Chondrocyte (in vitro differentiated cells): ENCODE measurements around the gene MBD5. TPM values are rescaled to one million over a fixed set of nuclear protein-coding genes. Genes with fewer than 3 reads are reported as not detected.
A peak's percentile ranks its signal among the peaks of the same experiment; 100 is the strongest.

Experiments used
- DNase-seq: peaks from one replicate; pipeline ENCODE4 v3.0.0; 2021; ENCODE audit warnings: mixed read lengths, low spot score
- H3K27ac Mint-ChIP-seq: one replicate; pipeline ENCODE4 v1.8.0; 2021; ENCODE audit warnings: mild to moderate bottlenecking, moderate library complexity, mixed read lengths; ENCODE audit not compliant: unreplicated experiment
- H3K27me3 Mint-ChIP-seq: 2 replicates; pipeline ENCODE4 v1.8.0; 2021; ENCODE audit warnings: low read depth, mixed read lengths
- H3K36me3 Mint-ChIP-seq: 2 replicates; pipeline ENCODE4 v1.8.0; 2021; ENCODE audit warnings: low read depth, mixed read lengths
- H3K4me1 Mint-ChIP-seq: 2 replicates; pipeline ENCODE4 v1.8.0; 2021; ENCODE audit warnings: low read depth, mild to moderate bottlenecking, mixed read lengths
- H3K4me3 Mint-ChIP-seq: one replicate; pipeline ENCODE4 v1.8.0; 2021; ENCODE audit warnings: mild to moderate bottlenecking, moderate library complexity, mixed read lengths; ENCODE audit not compliant: unreplicated experiment
- H3K9me3 Mint-ChIP-seq: 2 replicates; pipeline ENCODE4 v1.8.0; 2021; ENCODE audit warnings: low read depth, mixed read lengths
- long read RNA-seq: library from polyadenylated mRNA; stranded (forward); transcript quantifications from one replicate; pipeline ENCODE4 v2.0.0, GENCODE V29; 2021
- total RNA-seq: library from RNA; stranded (reverse); gene quantifications from 3 replicates; pipeline ENCODE4 v1.2.1, GENCODE V29; 2021
- TF ChIP-seq, protein P1 (sequence below): fragments of 200-600 bp; sonication (generic); IDR thresholded peaks from 2 replicates; pipeline ENCODE4 v1.5.0; 2021; ENCODE audit warnings: antibody characterized with exemption, mild to moderate bottlenecking, moderate library complexity

The MBD5 gene
- total RNA-seq, result 31.1 to 60.5 TPM (median 34.6 TPM) in 3 replicates
- long read RNA-seq, full-length matches to known transcripts, result 1 of 6 reads
- long read RNA-seq, partial matches to known transcripts, result 3 of 6 reads
- long read RNA-seq, other reads (novel, unspliced or antisense), result 2 of 6 reads

DNA sequence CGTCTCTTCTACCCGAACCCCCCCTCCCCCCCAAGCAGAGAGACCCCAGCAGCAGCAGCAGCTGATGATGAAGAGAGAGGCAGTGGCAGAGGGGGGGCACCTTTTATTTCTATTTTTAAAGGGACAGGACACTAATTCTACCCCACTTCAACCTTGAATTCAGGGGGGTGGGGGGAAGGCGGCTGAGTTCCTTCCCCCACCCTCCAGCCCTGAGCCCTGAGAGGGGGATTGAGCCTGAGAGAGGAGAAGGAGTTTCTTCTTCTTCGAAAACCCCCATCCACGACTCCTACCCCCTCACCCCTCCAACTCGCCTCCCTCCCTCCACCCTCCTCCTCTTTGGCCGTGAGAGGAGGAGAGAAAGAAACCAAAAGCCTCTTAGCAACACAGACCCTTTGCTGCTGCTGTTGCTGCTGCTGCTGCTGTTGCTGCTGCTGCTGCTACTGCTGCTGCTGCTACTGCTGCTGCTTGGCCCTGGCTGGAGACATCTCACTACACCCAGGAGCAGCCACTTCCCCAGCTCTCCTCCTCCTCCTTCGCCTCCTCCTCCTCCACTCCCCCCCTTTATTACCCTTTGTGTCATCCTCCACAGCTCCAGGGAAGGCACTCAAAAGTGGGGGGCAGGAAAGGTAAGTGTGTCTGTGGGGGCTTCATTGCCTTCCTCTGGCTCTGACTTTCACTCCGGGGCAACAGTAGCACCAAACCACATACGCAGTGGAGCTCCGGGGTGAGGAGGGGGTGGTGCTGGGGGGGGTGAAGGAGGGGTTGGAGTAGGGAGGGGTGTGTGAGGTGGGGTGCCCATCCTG, at the start of gene MBD5:
Gene MBD5 (plus strand): TSS at position 33 of the 803 bp plus-strand sequence.
- H3K4me3 Mint-ChIP-seq, result peak within 1 kb of the TSS; percentile 100
- peak within 1 kb of the TSS; percentile 98 for H3K27ac Mint-ChIP-seq
- TF ChIP-seq, protein P1, sequence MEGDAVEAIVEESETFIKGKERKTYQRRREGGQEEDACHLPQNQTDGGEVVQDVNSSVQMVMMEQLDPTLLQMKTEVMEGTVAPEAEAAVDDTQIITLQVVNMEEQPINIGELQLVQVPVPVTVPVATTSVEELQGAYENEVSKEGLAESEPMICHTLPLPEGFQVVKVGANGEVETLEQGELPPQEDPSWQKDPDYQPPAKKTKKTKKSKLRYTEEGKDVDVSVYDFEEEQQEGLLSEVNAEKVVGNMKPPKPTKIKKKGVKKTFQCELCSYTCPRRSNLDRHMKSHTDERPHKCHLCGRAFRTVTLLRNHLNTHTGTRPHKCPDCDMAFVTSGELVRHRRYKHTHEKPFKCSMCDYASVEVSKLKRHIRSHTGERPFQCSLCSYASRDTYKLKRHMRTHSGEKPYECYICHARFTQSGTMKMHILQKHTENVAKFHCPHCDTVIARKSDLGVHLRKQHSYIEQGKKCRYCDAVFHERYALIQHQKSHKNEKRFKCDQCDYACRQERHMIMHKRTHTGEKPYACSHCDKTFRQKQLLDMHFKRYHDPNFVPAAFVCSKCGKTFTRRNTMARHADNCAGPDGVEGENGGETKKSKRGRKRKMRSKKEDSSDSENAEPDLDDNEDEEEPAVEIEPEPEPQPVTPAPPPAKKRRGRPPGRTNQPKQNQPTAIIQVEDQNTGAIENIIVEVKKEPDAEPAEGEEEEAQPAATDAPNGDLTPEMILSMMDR, result no peak
- no peaks in the 10 kb centered on the region for H3K27me3 Mint-ChIP-seq
- no peaks in the 10 kb centered on the region for H3K9me3 Mint-ChIP-seq
- no peak for DNase-seq
- H3K4me1 Mint-ChIP-seq, result peaks cover 49% of the 10 kb centered on the region
- H3K36me3 Mint-ChIP-seq, result no peaks in the 10 kb centered on the region

DNA sequence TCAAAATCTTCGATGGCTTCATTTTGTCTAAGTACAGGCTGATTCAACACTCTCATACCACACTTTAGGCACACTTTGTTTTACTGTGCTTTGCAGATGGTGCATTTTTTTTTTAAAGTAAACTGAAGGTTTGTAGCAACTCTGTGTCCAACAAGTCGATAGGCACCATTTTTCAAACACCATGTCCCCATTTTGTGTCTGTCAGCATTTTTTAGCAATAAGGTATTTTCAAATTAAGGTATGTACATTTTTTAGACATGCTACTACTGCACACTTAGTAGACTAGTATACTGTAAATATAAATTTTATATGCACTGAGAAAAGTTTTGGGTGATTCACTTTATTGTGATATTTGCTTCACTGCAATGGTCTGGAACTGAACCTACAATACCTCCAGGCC, 44.8 kb upstream of the MBD5 start:
- no peak overlapping the region for H3K27ac Mint-ChIP-seq
- DNase-seq, result no peak
- H3K27me3 Mint-ChIP-seq, result no peaks in the 10 kb centered on the region
- H3K36me3 Mint-ChIP-seq, result peaks cover 2% of the 10 kb centered on the region
- H3K4me1 Mint-ChIP-seq, result peaks cover 1% of the 10 kb centered on the region
- H3K9me3 Mint-ChIP-seq, result peaks cover 9% of the 10 kb centered on the region
- TF ChIP-seq, protein P1, result no peak
- no peak overlapping the region for H3K4me3 Mint-ChIP-seq

DNA sequence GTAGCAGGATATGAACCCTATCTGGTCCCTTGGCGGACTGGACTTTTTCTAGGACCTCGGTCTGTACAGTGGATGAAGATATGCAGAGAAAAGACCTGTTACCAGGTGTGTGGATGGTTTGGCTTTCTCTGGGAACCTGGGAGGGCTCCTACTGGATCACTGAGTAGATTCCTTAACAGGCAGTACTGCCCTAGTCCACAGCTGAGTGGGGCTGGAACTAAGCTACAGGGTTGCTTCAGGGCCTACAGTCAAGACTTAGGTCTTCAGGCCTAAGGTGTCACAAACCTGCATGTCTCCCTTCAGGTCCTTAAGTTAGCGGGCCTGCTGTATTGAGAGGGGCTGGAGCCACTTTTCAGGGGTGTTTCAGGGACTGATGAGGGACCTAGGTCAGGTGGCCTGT, 43.2 kb upstream of the MBD5 start:
- Mint-ChIP-seq H3K9me3 (peaks cover 9% of the 10 kb centered on the region), H3K27me3 (no peaks in the 10 kb centered on the region), H3K4me1 (peaks cover 3% of the 10 kb centered on the region), H3K27ac (no peak overlapping the region), H3K4me3 (no peak overlapping the region), H3K36me3 (no peaks in the 10 kb centered on the region)
- TF ChIP-seq, protein P1, result no peak
- DNase-seq, result no peak

DNA sequence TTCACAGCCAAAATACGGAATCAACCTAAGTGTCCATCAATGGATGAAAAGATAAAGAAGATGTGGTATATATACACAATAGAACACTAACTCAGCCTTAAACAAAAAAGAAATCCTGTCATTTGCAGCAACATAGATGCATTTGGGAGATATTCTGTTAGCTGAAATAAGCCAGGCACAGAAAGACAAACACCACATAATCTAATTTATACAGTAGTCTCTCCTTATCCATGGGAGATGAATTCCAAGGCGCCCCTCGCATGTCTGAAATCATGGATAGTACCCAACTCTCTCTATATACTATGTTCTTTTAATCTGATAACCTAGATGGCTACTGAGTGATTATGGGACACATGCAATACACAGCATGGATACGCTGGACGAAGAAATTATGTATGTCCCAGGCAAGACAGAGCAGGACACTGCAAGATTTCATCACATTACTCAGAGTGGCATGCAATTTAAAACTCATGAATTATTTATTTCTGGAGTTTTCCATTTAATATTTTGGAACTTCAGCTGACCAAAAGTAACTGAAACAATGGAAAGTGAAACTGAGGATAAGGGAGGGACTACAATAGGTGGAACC, 39.9 kb upstream of the MBD5 start:
- TF ChIP-seq, protein P1, result no peak
- Mint-ChIP-seq H3K4me1 (peaks cover 3% of the 10 kb centered on the region), H3K36me3 (no peaks in the 10 kb centered on the region), H3K27ac (no peak overlapping the region), H3K4me3 (no peak overlapping the region), H3K9me3 (peaks cover 9% of the 10 kb centered on the region), H3K27me3 (no peaks in the 10 kb centered on the region)
- no peak for DNase-seq

DNA sequence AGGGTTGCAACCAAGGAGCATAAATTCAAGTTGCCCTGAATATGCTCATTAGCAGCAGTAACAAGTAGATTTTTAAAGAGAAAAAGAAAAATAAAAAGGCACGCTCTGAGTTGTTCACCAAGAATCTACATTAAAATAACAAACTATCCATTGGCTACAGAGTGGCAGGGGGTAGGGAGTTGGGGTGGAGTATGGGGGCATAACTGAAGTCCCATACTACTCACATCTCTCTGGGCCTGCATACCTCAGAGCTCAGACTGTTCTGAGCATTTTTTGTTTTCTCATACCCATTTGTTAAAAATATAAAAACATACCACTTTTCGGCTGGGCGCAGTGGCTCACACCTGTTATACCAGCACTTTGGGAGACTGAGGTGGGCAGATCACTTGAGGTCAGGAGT, 31.8 kb upstream of the MBD5 start:
- DNase-seq, result no peak
- Mint-ChIP-seq H3K27me3 (no peaks in the 10 kb centered on the region), H3K4me3 (no peak overlapping the region), H3K27ac (no peak overlapping the region), H3K36me3 (no peaks in the 10 kb centered on the region), H3K9me3 (no peaks in the 10 kb centered on the region), H3K4me1 (peaks cover 5% of the 10 kb centered on the region)
- TF ChIP-seq, protein P1, result no peak
